HG02840 (cell line): ENCODE results near the gene MTG2.

Experiments
- ATAC-seq: cut with Tn5 transposase; IDR thresholded peaks from one replicate; pipeline ENCODE4 v1.9.1; 2021; ENCODE audit warnings: mild to moderate bottlenecking, moderate library complexity, moderate number of reproducible peaks; ENCODE audit not compliant: unreplicated experiment, low FRiP score

MTG2 gene, protein sequence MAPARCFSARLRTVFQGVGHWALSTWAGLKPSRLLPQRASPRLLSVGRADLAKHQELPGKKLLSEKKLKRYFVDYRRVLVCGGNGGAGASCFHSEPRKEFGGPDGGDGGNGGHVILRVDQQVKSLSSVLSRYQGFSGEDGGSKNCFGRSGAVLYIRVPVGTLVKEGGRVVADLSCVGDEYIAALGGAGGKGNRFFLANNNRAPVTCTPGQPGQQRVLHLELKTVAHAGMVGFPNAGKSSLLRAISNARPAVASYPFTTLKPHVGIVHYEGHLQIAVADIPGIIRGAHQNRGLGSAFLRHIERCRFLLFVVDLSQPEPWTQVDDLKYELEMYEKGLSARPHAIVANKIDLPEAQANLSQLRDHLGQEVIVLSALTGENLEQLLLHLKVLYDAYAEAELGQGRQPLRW

DNA sequence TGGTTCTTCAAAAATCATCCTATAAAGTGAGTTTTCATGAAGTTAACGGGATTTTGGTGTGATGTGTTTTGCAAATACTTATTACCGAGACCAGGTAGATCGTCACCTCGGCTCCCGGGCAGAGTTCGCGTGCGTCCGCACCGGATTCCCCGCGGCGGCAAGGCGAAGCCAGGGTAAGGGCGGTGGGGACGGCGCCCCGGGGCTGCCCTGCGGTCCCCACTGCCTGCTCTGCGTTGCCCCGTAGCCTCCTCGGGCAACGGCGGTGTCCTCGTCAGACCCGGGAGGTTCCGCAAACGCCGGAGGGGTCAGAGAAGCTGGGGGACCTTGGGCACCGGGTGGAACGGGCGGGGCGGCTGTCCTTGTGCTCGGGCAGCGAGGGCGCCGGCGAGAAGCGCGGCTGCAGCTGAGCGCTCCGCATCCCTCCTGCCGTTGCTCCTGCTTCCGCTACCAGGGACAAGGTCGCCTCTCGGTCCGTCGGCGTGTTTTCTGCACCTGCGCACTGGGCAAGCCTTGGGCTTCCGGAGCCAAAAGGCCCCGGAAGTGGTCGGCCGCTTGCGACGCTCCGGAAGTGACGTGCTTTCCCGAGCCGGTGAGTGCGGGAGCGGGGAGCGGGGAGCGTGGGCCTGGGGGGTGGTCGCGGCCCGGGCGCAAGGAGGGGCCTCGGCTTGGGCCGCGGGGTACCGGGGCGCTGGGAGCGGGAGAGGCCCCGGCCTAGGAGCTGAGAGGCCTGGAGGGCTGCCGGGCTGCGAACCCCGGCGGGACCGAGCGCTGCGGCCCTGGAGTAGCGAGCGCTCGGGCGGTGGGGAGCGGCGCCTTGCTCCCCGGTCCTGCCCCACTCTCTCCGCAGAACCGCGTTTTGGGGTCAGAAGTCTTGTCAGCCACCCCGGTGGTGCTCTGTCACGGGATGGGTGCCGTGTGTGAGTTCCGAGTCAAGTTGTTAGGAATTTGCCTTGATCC, at the start of gene MTG2:
Gene MTG2, plus strand, starts transcription at position 560 of the 957 bp plus-strand sequence. CDS start 10,393 bp downstream, outside the sequence.
- peak; percentile 96 for ATAC-seq

DNA sequence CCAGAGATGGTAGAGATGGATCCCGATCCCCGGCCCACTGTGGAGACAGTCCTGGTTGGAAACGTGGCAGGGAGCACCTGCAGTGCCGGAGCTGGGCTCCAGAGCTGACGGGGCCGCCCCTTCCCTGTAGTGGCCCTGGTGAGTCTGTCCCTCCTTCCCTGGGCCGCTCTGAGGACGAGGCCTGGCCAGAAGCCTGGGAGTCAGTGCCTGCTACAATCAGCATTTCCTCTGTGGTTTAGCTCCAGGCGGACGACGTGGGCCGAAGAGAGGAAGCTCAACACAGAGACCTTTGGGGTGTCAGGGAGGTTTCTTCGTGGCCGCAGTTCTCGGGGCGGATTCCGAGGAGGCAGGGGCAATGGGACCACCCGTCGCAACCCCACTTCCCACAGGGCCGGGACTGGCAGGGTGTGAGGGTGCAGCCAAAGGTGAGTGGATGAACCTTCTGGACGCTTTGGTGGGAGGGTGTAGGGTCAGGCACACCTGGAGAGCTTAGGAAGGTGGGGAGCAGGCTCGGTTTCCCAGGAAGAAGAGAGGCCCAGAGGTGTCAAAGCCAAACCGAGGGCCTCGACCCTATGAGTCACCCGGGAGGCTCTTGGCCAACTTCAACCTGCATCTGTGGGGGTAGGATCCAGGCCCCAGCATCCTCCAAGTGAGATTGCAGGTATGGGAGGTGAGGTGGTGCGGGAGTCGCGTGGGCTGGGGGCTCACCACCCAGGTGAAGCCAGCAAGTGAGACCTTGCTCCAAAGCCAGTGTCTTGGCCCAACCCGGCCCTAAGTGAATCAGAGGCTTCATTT, 49.6 kb upstream of the MTG2 start:
- no peak for ATAC-seq

GRCh38 chr20:62133864-62134263, 49.0 kb upstream of the MTG2 start:
- ATAC-seq, result no peak

GRCh38 chr20:62134735-62135231, 48.0 kb upstream of the MTG2 start:
- ATAC-seq, result no peak

DNA sequence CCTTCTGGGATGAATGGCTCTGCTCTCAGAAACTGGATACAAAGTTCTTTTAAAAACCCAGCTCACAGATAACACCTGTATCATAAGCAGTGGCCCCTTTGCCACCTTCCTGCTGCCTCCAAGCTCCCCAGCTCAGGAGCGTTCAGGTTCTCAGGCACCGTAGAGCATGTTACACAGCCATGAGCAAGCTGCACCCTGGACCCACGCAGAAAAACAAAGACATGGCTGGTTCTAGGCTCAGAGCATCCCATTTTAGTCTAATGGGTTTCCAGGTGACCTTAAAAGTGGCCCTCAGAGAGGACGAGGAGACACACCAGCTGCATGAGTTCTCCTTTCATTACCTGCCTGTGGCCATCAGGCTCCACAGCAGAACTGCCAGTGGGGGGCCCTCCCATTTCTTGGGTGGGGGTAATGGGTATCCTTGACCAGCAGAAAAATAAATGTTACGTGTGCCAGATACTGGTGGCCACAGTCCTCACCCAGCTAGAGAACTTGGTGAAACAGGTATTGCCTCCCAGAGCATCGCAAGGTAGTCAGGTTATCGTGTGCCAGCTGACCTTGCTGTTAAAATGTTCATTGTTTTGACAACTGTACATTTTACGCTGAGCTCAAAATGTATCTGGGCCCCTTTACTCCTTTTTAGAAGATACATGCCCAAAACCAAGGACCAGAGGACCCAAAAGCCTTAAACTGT, 47.1 kb upstream of the MTG2 start:
- ATAC-seq, result no peak

GRCh38 chr20:62136283-62137091, 46.3 kb upstream of the MTG2 start:
- no peak for ATAC-seq

DNA sequence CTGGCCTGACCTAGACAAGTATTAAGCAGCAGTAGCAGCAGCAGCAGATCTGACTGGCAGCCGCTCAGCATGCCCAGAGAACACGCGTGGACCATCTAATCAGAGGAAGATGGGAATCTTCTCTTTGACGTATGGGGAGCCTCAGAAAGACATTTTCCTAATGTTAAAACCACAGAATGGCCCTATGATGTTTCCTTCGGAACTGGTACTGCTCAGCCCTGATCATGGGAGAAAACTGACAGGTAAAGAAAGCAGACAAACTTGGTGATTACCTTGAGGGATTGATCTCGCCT, 45.8 kb upstream of the MTG2 start:
- ATAC-seq, result no peak

DNA sequence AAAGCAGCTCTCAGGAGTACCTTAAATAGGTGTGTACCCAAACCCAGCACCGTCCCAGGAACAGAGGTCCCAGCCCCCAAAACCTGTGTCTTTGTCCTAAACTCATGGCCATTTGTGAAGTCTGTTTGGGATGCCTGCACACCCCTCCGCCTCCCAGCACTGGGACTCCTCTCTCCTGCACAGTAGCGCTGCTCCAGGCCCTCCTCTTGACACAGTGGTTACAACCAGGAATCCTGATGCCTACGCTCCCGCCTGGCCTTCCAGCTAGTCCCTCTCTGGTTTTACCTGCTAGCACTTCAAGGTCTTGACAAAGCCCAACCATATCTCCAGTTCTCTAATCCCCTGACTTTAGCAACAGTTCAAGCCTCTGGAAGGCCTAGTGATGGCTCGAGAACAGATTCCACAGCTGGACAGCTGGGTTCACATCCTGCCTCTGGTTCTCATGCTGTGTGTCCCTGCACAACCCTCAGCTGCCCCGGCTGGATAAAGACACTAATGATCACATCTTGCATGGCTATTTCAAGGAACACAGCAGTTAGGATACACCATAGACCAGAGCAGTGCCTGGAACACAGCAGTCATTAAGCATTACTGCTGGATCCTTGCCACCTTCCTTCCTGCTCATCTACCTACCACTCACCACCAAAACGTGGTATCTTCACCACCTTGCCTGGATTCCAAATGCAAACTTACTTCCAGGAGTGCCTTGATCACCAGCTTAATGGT, 45.2 kb upstream of the MTG2 start:
- ATAC-seq, result no peak

GRCh38 chr20:62138204-62138543, 44.7 kb upstream of the MTG2 start:
- ATAC-seq, result no peak

DNA sequence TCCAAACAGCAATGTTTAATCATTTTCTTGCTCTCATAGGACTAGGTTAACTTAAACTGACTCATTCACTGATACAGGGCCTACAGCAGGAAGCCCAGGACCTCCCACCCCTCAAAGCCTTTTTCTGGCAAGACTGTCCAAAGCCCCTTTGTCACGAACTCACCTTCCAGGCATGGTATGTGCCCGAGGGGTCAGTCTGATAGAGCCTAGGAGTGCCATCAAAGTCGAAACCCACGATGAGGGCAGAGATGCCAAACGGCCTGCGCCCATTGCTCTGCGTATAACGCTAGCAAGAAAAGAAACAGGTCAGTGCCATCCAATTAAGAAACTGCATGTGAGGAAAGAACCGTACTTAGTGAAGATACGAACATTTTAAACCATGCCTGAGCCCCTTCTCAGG, 43.9 kb upstream of the MTG2 start:
- no peak for ATAC-seq

GRCh38 chr20:62139636-62140035, 43.2 kb upstream of the MTG2 start:
- no peak for ATAC-seq

DNA sequence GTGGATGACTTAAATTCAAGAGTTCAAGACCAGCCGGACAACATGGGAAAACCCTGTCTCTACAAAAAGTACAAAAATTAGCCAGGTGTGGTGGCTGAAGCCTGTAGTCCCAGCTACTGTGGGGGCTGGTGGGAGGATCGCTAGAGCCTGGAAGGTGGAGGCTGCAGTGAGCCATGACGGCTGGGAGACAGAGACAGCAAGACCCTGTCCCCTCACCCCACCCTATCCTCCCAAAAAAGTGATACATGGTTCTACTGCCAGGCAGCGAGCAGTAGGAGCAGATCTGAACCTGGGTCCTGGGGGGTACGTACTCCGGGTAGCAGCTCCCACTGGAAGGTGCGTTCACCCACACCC, 41.8 kb upstream of the MTG2 start:
- no peak for ATAC-seq

DNA sequence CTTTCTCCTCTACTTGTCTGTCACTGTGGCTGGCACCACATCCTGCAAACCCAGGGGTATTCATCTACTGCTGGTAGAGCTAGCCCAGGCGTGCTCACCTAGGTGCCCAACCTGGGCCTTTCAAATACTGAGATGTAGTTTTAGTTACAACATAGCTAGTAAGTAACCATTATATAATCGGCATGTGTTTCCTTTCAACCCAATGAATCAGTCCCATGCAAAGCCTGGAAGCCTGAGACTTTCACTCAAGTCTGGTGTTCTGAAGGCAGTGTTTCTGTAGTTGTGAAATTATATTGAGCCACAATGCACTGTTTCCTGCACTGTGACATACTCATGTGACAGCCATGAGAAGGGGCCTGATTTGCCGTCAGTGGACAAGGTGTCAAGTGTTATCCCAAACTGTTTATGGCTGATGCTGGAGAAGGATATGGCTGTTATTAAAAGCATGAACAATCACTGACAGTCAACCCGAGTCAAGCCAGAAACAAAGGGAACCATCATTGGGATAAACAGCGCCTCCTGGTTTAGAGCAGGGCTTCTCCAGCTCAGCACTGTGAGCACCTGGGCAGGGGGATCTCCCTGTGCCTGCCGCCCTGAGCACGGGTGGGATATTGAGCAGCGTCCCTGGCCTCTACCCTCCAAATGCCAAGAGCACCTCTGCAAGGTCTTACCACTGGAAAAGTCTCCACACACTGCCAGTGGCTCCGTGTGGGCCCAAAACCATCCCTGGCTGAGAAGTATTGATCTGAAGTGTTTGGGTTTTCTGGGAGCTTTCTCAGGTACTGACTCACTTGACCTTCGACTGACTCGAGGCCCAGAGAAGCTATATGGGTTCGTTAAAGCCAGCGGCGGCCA, 41.2 kb upstream of the MTG2 start:
- ATAC-seq, result no peak

GRCh38 chr20:62142252-62143080, 40.4 kb upstream of the MTG2 start:
- peak; percentile 25 for ATAC-seq

GRCh38 chr20:62143081-62143956, 39.5 kb upstream of the MTG2 start, which contains the start of the genes PSMA7 and SS18L1:
TSS of gene PSMA7 (minus strand) at chr20:62143394. CDS start at chr20:62143303, 91 bp downstream.
TSS of gene SS18L1 (plus strand) at chr20:62143769. CDS start at chr20:62143821, 52 bp downstream.
- ATAC-seq, result peak; percentile 69
